ENCODE data around the gene FYCO1.

The FYCO1 gene

DNA sequence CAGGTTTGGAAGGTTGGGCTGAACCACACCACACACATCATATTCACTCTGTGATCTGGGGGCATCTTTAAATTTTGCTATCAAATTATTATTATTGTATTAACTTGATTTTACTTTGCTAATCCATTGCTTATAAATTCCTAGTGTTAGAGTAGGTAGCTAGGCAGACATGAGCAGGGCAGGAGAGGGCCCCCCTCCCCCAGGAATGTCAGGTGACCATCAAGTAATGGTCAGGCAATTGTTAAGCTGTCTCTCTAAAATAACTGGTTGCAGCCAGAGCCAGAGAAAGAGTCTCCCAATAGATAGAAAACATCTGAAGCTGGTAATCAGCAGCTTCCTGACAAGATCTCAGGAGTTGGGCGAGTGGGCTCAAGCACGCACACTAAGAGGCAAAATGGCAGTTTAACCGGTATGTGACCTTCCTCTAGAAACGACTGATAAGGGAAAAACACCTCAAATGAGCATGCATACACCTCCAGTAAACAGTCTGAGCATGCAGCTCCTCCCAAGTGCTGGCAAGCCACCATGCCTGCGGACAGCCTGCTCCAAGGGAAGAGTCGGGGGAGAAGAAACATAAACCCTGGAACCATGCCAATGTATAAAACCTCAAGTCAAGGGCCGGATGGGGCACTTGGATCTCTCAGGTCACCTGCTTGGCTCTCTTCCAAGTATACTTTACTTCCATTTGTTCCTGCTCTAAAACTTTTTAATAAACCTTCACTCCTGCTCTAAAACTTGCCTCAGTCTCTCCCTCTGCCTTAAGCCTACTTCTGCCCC is 55.4 kb downstream of the FYCO1 start:
- TF ChIP-seq GATA2 (IDR thresholded peaks at IDR 0.05; ENCODE audit: low read depth, low read length) = no peak
- TF ChIP-seq GATA3 (IDR thresholded peaks at IDR 0.05; ENCODE audit: low read depth, low read length) = no peak

DNA sequence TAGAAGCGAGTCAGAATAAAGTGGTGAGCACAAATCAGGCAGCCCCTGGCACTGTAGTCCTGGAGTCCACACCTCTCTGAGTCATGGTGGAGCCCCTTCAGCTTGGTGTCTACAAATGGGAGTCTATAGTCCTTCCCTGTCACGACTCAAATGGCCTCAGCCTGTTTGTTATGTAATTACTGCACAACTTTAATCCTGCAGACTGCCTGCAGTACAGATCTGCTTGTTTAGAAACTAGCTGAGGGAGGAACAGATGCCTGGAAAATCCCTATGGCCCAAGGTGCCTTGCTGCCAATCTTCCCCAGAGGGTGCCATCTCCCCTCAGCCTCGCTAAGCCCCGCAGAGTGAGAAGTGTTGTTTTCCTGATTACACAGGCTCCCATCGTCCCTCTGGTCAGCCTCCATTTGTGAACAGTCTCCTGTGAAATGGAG is 56.3 kb downstream of the FYCO1 start:
- TF ChIP-seq GATA2 (IDR thresholded peaks at IDR 0.05; ENCODE audit: low read depth, low read length) (no peak), GATA3 (IDR thresholded peaks at IDR 0.05; ENCODE audit: low read depth, low read length) (no peak)

DNA sequence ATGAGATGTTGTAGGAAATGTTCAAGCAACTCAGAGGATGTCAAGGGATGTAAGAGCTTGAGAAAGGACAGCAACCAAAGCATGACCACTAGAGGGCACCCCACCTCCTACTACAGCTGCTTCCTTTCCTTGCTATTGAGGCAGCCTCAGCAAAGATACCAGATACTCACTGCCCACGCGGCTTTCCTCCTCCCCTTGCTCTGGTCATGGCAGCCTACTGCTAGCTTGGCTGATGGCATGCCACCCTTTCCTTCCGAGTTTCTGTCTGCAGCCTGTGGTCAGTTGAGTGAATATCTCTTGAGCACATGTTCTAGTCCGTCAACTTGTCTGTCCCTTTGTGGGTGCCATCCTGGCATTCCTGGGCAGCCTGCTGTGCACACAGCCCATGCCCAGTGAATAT is 56.8 kb downstream of the FYCO1 start:
- TF ChIP-seq GATA2 (IDR thresholded peaks at IDR 0.05; ENCODE audit: low read depth, low read length) = no peak
- TF ChIP-seq GATA3 (IDR thresholded peaks at IDR 0.05; ENCODE audit: low read depth, low read length) = no peak

DNA sequence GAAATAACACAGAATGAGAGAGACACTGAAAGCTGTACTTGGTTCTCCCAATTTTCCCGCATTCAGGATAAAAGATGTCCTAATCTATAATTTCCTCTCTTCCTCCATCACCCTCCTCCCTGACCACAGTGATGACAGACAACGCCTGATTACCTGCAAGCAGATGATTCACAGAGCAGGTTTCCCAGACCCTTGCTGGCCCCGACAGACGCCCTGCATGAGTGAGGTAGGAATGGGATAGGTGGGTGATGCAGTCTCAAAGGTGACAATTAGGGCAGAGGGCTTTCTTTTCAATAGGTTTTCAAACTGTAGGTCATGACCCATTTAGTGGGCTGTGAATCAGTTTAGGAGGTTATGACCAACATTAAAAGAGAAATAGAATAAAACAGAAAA is 57.6 kb downstream of the FYCO1 start:
- TF ChIP-seq GATA2 (IDR thresholded peaks at IDR 0.05; ENCODE audit: low read depth, low read length) = no peak
- TF ChIP-seq GATA3 (IDR thresholded peaks at IDR 0.05; ENCODE audit: low read depth, low read length) = no peak

DNA sequence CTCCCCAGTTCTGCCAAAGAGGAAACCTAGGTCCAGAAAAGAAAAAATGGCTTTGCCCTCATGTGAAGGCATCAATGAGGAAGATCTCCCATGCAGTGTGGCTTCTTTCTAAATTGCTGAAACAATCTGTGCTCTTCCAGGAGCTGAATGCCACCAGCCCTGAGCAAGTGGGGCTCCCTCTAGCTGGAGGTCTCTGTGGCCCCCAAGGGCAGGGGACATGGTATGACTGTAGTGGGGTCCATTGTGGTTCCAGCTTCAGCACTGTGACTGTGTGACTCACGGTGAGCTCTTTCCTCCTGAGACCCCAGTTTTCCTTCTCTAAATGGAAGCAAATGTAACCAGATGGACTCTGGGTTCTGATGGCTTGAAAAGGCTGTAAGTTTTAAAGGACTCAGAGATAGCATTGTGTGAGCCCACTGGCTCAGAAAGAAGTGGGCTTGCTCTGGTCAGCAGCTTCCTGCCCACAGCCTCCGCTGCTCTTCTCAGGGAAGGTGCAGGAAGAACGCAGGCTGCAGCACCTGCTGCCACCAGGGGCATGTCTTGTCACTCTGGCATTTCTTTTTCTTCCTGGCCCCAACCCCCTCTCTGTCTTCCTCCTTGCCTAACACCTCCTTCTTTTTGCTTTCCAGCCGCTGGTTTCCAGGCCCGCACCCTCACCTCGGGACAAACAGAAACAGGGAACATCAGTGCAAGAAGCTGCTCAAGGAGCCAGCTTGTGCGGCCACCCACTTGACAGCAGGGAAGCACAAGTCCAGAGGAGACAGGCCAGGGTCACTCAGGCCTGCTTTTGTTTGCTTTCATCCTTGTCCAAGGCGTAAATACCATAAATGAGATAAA is 58.2 kb downstream of the FYCO1 start:
- TF ChIP-seq GATA3 (IDR thresholded peaks at IDR 0.05; ENCODE audit: low read depth, low read length) = no peak
- TF ChIP-seq GATA2 (IDR thresholded peaks at IDR 0.05; ENCODE audit: low read depth, low read length) = no peak

DNA sequence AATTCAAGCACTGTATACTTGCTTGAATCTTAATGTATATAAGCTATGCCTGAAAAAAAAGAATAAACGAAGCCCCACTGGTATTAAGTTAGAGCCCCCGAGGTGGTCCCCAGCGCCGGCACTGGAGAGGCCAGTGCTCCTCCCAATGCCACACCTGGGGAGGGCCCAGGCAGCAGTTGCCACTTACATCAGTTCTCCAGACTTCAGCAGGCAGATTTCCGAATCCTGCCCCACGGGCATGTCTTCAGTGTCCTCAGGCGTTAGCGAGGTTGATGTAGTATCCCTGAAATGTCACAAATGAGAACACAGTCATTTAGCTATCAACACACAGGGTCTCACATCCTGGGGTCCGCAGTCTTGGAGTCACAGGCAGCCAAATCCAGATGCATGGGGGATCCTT is 59.4 kb downstream of the FYCO1 start:
- TF ChIP-seq GATA2 (IDR thresholded peaks at IDR 0.05; ENCODE audit: low read depth, low read length) = no peak
- TF ChIP-seq GATA3 (IDR thresholded peaks at IDR 0.05; ENCODE audit: low read depth, low read length) = no peak

DNA sequence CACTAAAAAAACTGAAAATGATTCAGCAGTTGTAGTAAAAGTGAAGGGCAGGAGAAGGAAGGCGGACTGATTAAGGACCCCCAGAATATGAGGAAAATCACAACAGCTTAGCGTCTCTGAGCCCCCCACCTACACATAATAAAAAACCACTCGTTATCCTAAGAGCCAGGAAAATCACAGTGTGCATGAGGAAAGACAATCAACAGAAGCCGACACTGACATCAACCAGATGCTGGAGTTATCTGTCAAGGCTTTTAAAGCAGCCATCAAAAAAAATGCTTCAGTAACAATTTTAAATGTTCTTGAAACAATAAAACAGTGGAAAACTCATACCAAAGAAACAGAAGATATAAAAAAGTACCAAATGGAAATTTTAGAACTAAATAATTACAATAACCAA is 62.0 kb downstream of the FYCO1 start:
- no peak for TF ChIP-seq GATA3 (IDR thresholded peaks at IDR 0.05; ENCODE audit: low read depth, low read length)
- no peak for TF ChIP-seq GATA2 (IDR thresholded peaks at IDR 0.05; ENCODE audit: low read depth, low read length)

DNA sequence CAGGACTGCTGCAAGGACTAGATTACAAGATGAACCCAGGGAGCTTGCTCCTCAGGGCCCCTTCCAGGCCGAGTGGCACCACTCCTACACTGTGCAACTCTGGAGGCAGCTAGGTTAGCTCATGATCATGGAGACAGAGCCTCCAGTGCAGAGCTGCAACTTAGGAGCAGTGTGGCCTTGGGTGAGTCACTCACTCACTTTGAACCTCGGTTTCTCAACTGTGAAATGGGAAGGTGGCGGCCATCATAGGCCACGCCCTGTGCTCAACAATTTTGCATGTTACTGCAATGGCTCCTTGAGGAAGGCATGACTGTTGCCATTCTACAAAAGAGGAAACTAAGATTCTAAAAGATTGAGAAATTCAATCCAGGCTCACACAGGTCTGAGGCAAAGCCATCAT is 63.5 kb downstream of the FYCO1 start:
- TF ChIP-seq GATA3 (IDR thresholded peaks at IDR 0.05; ENCODE audit: low read depth, low read length) = no peak
- no peak for TF ChIP-seq GATA2 (IDR thresholded peaks at IDR 0.05; ENCODE audit: low read depth, low read length)

DNA sequence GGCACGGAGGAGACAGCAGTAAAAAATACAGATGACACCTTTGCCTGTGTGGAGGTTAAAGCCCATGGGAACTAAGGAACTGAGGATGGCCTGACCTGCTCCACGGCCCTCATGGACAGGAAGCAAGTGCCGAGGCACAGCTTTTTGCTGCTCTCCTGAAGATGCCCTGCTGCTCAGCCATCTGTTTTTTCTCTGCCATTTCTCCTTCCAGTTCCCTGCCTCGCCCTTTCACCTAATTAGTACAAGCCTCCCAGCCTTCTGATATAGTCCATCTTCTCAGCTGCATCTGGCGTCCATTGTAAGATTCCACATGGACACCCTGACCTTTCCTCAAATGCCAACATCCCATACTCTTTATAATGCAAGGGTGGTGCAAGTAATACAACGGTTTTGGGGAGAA is 64.1 kb downstream of the FYCO1 start:
- no peak for TF ChIP-seq GATA2 (IDR thresholded peaks at IDR 0.05; ENCODE audit: low read depth, low read length)
- no peak for TF ChIP-seq GATA3 (IDR thresholded peaks at IDR 0.05; ENCODE audit: low read depth, low read length)

DNA sequence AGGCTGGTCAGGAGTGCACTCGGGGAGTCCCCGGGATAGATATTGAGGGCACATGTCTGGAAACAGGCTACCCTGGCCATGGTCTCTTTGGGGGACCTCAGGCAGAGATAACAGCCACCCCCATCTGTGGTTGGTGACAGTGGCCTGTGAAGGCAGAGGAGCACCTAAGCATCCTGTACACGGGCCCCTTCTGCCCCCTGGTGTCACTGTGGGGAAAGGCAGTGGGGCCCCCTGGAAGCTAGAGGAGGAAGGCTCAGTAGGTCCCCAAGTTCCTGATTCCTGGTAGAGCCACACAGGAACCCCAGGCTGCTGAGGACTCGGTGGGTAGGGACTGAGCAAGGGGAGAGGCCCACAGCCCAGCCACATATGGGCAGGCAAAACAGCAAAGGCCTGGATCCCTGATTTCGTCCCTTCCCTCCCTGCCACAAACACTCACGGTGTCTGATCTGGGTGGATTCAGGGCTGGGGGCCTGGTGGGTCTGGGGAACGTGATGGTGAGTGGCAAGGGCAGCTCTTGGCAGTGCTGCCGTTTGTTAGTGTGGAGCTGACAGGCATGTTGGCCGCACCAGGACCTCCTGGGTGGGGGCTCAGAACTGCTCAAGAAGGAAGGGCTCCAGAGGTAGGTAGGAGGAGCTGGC is 66.5 kb downstream of the FYCO1 start:
- TF ChIP-seq GATA2 (IDR thresholded peaks at IDR 0.05; ENCODE audit: low read depth, low read length) (no peak), GATA3 (IDR thresholded peaks at IDR 0.05; ENCODE audit: low read depth, low read length) (no peak)

DNA sequence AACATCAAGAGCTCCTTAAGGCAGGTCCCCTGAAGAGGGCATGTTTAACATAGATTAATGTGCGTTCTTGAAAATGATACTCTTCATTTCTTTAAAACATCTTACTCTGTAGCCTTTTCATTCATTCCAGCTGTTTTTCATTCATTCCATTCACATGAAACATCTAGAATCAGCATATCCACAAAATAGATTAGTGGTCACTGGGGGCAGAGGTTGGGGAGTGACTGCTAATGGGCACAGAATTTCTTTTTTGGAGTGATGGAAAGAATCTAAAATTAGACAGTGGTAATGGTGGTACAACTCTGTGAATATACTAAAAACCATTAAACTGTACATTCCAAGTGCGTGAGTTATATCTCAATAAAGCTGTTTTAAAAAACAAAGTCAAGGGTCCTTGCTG is 67.7 kb downstream of the FYCO1 start:
- TF ChIP-seq GATA3 (IDR thresholded peaks at IDR 0.05; ENCODE audit: low read depth, low read length) = no peak
- no peak for TF ChIP-seq GATA2 (IDR thresholded peaks at IDR 0.05; ENCODE audit: low read depth, low read length)

DNA sequence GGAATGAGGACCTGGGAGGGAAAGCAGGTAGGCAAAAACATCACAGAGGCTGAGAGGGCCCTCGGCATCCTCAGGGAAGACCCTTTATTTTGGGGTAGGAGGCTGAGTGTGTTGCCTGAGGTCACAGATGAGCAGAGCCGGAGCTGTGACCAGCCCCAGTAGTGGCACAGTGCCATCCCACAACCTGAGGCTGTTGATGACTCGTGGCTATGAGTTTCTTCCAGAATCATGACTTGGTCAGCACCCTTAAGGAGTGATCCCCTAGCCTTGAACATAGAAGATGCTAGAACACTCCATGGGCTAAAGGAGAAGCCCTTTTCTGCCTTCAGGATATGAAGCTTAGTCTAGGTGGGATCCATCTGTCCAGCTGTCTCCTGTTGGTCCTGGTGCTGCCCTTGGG is 71.9 kb downstream of the FYCO1 start:
- TF ChIP-seq GATA2 (IDR thresholded peaks at IDR 0.05; ENCODE audit: low read depth, low read length) = no peak
- no peak for TF ChIP-seq GATA3 (IDR thresholded peaks at IDR 0.05; ENCODE audit: low read depth, low read length)

DNA sequence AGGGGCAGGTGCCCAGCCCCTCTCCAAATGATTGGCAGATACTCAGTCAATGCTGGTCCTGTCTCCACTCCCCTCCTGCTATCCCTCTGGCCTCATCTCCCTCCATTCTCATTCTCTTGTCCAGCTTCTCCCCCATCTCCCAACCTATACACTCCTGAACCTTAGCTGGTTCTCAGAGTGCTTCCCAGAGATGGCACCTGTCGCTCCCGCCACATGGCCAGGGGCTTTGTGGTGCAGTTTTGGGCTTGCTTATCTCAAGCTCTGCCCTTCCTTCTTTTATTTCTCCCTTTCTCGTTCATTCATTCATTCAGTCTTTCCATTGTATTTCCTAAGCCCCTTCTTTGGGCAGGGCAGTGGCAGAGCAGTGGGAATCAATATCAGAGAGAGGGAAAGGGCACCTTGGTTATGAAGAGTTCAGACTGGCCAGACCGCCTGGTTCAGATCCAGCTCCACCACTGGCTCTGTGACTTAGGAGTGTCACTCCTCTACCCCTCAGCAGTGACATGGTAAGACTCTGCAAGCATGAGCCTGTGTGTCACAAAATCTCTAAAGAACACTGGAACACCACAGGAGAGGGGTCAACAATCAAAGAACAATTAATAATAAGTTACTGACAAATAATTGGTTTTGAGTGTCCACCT is 72.6 kb downstream of the FYCO1 start:
- TF ChIP-seq GATA3 (IDR thresholded peaks at IDR 0.05; ENCODE audit: low read depth, low read length) = no peak
- TF ChIP-seq GATA2 (IDR thresholded peaks at IDR 0.05; ENCODE audit: low read depth, low read length) = no peak

DNA sequence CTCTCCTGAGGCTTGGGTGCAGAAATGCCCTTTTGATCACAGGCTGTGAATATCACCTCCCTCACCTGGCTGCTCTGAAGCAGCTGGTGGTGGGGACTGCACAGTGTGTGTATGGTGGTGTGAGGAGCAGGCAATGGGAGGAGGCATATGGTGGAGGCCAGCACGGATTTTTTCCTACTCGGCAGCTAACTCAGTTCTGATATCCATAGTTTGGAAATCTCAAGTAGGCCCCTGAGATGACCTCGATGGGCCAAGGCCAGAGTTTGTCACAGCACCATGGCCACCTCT is 73.6 kb downstream of the FYCO1 start:
- TF ChIP-seq GATA3 (IDR thresholded peaks at IDR 0.05; ENCODE audit: low read depth, low read length) (no peak), GATA2 (IDR thresholded peaks at IDR 0.05; ENCODE audit: low read depth, low read length) (no peak)
